GM21390 (cell line): Measurements from ENCODE around the gene SEPTIN14.
"Not testable (repeated sequence)": the region's sequence is repeated elsewhere in the genome, so short reads cannot be mapped to it uniquely, and the experiment has no call there.

Experiments
- ATAC-seq: cut with Tn5 transposase; IDR thresholded peaks from one replicate; pipeline ENCODE4 v1.9.1; 2021; ENCODE audit not compliant: unreplicated experiment

The SEPTIN14 gene

GRCh38 chr7:55785444-55785843, 77.1 kb downstream of the SEPTIN14 start:
- not testable (repeated sequence) for ATAC-seq

- ATAC-seq = no peak
Measured at GRCh38 chr7:55784151-55784550, 78.4 kb downstream of the SEPTIN14 start.

- no peak for ATAC-seq
Measured at GRCh38 chr7:55778631-55779030, 83.9 kb downstream of the SEPTIN14 start.

- no peak for ATAC-seq
Measured at GRCh38 chr7:55776196-55776595, 86.4 kb downstream of the SEPTIN14 start.

- no peak for ATAC-seq
Measured at GRCh38 chr7:55775051-55775420, 87.5 kb downstream of the SEPTIN14 start.

GRCh38 chr7:55774327-55775050, 88.1 kb downstream of the SEPTIN14 start:
- ATAC-seq = no peak

- no peak for ATAC-seq
Measured at GRCh38 chr7:55770778-55771177, 91.8 kb downstream of the SEPTIN14 start.

GRCh38 chr7:55753274-55753862, 109.2 kb downstream of the SEPTIN14 start:
- ATAC-seq = not testable (repeated sequence)

GRCh38 chr7:55744706-55745105, 117.8 kb downstream of the SEPTIN14 start:
- not testable (repeated sequence) for ATAC-seq
